HFF-Myc (cell line): Measurements from ENCODE around the gene PSMD8.

Source experiments
- DNase-seq: peaks from one replicate; pipeline ENCODE4 v3.0.0-alpha.2; 2011; ENCODE audit warnings: low read depth; ENCODE audit errors: extremely low read depth
- H3K4me3 ChIP-seq: replicated peaks from 2 replicates; pipeline ENCODE4 v1.5.1; 2011; ENCODE audit warnings: low read depth, mild to moderate bottlenecking, control low read depth, low read length
- CTCF ChIP-seq: IDR thresholded peaks from 2 replicates; pipeline ENCODE4 v1.5.1; 2012; ENCODE audit warnings: mild to moderate bottlenecking, low read depth, low read length, control low read depth; ENCODE audit errors: missing control alignments

PSMD8 gene

GRCh38 chr19:38373907-38374331, 452 bp upstream of the PSMD8 start:
- H3K4me3 ChIP-seq, result peak overlapping the region; percentile 97
- no peak for DNase-seq
- no peak for TF ChIP-seq CTCF

- no peak for DNase-seq
- TF ChIP-seq CTCF, result no peak
- peak overlapping the region; percentile 97 for H3K4me3 ChIP-seq
Observed at GRCh38 chr19:38375098-38375493, 725 bp downstream of the PSMD8 start.

GRCh38 chr19:38375748-38376147, 1.4 kb downstream of the PSMD8 start:
- DNase-seq, result no peak
- peak overlapping the region; percentile 97 for H3K4me3 ChIP-seq
- no peak for TF ChIP-seq CTCF

DNA sequence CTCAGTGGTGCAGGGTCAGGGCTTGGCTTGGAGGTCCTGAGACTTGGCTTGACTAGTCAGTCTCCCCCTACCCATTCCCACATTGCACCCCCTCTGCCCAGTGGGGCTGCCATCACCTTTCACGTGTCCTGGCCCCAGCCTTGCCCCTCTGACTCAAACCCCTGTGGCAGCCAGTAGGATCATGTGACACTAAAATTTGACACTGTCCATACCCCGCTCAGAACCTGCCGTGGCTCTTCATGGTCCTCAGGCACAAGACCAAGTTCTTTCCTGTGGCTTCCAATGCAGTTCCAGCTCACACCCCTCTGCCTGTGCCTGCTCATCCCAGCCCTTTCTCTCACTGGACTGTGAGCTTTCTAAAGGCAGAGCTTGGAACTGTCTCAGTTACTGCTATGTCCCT, 2.2 kb downstream of the PSMD8 start:
- peak overlapping the region; percentile 97 for H3K4me3 ChIP-seq
- DNase-seq, result no peak
- no peak for TF ChIP-seq CTCF

DNA sequence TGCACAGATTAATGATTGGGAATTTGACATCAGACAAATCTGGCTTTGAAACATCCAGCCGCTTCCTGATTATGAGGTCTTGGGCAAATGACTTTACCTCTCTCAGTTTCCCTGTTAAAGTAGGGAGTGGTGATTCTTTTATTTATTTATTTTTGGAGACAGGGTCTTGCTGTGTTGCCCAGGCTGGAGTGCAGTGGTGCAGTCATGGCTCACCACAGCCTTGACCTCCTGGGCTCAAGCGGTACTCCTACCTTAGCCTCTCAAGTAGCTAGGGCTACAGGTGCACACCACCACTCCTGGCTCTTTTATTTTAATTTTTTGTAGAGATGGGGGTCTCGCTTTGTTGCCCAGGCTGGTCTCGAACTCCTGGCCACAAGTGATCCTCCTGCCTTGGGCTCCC, 2.7 kb downstream of the PSMD8 start:
- no peak for DNase-seq
- no peak for TF ChIP-seq CTCF
- H3K4me3 ChIP-seq, result 0 out of 2 replicates have a peak overlapping the region, but pooled peaks have one; percentile 97

DNA sequence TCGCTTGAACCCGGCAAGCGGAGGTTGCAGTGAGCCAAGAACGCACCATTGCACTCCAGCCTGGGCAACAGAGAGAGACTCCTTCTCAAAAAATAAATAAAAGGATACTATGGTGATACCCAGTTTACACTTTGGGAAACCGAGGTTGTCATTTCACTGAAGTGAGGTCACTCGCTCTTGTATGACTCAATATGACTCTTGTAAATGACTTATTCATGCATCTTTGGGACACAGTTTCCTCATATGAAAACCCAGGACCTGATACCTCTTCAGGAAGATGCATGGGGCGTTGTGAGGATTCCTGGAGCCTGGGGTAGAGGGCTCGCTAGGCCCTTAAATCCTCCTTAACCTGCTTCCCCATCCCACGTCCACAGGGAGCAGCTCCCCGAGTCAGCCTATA, 4.5 kb downstream of the PSMD8 start:
- H3K4me3 ChIP-seq, result no peak overlapping the region
- no peak for DNase-seq
- no peak for TF ChIP-seq CTCF

DNA sequence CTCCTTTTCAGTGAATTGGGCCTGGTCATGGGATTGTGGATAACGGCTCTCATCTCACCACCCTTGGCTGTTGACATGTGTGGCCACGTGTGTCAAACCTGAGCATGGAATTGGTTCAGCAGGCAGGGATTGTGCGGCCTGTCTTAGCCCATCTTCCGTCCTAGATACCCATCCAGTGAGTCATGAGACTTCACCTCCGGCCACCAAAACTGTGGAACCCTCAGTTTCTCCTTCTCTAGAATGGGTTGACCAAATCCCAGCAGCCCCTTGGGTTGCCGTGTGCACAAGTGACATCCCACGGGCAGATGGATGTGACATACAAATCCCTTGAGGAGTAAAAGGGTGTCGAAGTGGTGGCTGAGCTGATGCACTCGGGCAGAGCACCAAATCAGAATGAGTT, 6.8 kb downstream of the PSMD8 start:
- no peak for DNase-seq
- H3K4me3 ChIP-seq, result no peak overlapping the region
- TF ChIP-seq CTCF, result no peak
